KOPT-K1 (cell line): ENCODE data around the gene GALNT13.

ENCODE experiments used
- H3K27ac ChIP-seq: fragments of 200-600 bp; sonication (generic); 2 replicates; pipeline ENCODE4 v1.5.1; 2016; ENCODE audit warnings: antibody characterized with exemption, mild to moderate bottlenecking, low read depth, low read length; ENCODE audit not compliant: poor library complexity, severe bottlenecking
- H3K36me3 ChIP-seq: fragments of 200-600 bp; sonication (generic); 2 replicates; pipeline ENCODE4 v1.5.1; 2017; ENCODE audit warnings: antibody characterized with exemption, mild to moderate bottlenecking, low read length, moderate library complexity; ENCODE audit not compliant: insufficient read depth
- H3K9me3 ChIP-seq: fragments of 200-600 bp; sonication (generic); 2 replicates; pipeline ENCODE4 v1.5.1; 2017; ENCODE audit warnings: antibody characterized with exemption, low read length, mild to moderate bottlenecking; ENCODE audit not compliant: insufficient read depth, poor library complexity, severe bottlenecking

The GALNT13 gene

DNA sequence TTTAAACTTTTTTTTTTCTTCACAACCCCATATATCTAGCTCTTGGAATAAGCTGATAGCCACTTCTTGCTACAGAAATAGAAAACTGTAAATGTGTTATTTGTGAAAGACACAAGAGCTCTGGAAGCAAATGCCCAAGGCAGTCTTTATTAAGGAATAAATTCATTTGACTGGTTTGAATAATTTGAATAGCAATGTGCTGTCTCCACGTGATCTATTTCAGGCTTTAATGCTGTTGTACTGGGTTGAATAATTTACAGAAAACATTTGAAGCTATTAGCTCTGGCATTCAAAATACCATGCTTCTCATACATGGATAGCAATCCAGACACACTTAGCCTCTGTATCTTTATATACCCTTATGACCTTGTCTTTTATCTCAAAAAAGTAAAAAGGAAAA is 460.1 kb downstream of the GALNT13 start:
- no peaks in the 10 kb centered on the region for H3K9me3 ChIP-seq
- H3K36me3 ChIP-seq, result no peaks in the 10 kb centered on the region
- no peak overlapping the region for H3K27ac ChIP-seq

DNA sequence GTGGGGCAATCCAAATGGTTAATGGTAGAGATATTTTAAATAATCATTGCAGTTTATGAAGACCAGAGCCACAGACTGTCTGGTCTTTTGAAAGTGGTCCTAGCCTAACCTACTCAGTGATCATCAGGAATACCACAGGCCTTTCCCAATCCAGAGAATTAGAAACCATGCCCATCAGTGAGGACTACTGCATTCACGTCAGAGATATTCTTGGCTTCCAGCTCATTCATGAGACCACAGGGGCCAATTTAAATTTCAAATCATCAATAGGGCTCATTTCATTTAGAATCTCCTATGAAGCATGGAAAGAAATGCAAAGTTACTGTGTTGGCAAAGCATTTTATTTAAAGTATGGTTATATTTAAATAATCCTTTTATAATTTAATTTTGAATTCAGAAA is 464.5 kb downstream of the GALNT13 start:
- no peaks in the 10 kb centered on the region for H3K36me3 ChIP-seq
- H3K9me3 ChIP-seq, result no peaks in the 10 kb centered on the region
- no peak overlapping the region for H3K27ac ChIP-seq

DNA sequence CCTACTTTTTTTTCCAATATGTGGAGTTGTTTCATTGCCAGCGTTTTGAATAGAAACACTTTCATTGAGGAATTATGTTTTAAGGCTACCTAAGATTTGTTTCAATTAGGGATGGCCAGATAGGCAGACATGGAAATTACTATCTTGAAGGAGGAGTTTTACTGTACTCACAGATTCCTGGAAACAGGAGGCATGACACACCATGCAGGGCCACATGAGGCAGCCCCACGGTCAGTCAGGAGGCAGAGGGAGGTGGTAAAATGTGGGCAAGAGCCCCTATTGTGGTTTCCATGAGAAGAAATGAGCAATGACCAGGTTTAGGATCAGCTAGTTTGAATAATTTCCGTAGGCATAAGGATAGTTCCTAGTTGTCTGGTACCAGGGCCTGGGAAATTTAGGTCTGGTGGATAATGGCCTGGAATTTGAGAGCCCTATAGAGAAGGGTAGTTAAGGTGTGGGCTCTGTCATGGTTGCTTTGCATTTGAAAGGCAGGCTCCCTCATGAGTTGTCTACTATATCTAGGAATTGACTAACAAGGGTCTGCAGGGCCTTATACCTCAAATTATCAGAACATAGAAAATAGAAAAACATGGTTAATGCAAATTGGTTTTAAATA is 466.7 kb downstream of the GALNT13 start:
- Histone ChIP-seq H3K9me3 (no peaks in the 10 kb centered on the region), H3K27ac (no peak overlapping the region), H3K36me3 (no peaks in the 10 kb centered on the region)

DNA sequence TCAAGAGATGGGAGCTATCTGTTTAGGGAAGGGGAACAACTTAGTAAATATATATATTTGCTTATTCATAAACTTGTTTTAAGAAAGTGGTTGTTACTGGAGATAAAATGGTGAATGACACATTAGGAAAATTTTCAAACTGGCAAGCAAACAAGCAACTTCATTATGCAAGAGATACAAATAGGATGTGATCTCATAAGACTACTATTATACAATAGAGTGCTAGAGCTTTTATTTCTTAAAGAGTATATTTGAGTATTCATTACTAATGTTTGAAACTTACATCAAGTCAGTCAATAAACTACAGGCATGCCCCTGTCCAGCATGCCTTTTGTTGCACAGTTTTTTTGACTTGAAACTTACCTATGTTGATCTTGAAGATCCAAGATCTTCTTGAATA is 471.6 kb downstream of the GALNT13 start:
- no peaks in the 10 kb centered on the region for H3K36me3 ChIP-seq
- H3K9me3 ChIP-seq, result no peaks in the 10 kb centered on the region
- H3K27ac ChIP-seq, result no peak overlapping the region

DNA sequence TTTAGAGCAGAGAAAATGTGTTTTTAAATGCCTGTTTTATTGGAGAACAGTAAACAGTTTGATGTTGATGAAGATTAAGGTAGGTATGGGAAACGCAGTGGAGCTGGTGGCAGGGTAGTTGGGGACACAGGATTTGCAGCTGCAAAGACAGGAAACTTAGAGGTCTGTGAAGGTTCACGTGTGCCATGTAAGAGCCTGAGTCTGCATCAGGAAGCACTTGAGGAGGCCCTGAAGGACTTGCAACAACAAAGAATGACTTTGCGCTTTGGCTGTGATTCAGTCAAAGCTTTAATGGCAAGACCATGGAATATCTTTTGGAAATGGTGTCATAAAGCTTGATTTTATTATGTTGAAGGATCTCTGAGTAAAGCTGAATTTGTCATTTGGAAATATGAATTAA is 479.2 kb downstream of the GALNT13 start:
- no peaks in the 10 kb centered on the region for H3K9me3 ChIP-seq
- no peak overlapping the region for H3K27ac ChIP-seq
- no peaks in the 10 kb centered on the region for H3K36me3 ChIP-seq

DNA sequence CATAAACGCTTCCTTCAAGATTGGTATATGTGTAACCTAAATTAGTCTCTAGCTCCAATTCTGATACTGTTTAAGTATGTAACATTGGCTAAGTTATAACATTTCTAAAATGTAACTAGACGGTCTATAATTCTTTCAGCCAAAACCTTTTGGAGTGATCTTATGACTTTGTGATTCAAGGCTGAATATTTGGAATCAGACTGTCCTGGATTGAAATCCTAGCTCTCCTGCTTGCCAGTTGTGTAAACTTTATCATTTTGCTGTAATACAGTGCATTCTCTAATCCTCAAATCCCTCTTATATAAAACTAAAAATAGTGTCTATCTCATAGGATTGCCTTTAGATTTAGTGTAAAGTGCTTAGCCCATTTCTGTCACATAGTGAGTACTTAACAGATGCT is 489.6 kb downstream of the GALNT13 start:
- Histone ChIP-seq H3K36me3 (no peaks in the 10 kb centered on the region), H3K27ac (no peak overlapping the region), H3K9me3 (no peaks in the 10 kb centered on the region)

DNA sequence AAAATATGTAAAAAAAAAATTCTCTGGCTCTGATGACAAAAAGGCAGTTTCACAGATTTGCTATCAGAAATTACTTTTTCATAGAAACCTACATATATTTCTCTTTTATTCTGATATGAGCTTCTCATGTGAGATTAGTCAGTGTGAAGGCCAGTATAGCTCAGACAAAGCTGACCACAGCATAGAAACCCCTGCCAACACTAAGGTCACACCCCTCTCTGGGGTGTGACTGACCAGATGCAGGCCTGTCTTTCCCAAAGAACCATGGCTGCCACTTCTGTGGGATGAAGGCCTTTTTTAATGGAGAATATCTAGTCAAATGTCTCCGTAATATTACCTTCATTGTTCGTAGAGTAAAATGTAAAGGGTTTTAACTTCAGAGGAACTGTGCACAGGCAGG is 496.4 kb downstream of the GALNT13 start:
- H3K27ac ChIP-seq, result no peak overlapping the region
- H3K36me3 ChIP-seq, result no peaks in the 10 kb centered on the region
- H3K9me3 ChIP-seq, result no peaks in the 10 kb centered on the region

DNA sequence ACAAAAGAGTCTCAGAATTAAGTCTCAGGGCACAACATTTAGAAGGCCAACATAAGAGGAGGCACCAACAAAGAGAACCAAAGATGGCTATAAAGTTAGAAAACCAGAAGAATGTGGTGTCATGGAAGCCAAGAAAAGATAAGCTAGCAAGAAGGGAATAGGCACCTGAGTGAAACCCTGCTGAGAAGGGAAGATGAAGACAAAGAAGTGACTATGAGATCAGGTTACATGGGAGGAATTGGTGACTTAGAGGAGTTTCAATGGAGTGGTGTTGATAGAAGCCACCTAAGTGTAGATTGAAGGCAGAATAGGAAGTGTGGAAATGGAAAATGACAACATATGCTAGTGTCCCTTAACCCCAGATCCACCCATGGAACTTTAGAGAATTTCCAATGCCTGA is 499.2 kb downstream of the GALNT13 start:
- H3K9me3 ChIP-seq, result no peaks in the 10 kb centered on the region
- no peaks in the 10 kb centered on the region for H3K36me3 ChIP-seq
- H3K27ac ChIP-seq, result no peak overlapping the region

DNA sequence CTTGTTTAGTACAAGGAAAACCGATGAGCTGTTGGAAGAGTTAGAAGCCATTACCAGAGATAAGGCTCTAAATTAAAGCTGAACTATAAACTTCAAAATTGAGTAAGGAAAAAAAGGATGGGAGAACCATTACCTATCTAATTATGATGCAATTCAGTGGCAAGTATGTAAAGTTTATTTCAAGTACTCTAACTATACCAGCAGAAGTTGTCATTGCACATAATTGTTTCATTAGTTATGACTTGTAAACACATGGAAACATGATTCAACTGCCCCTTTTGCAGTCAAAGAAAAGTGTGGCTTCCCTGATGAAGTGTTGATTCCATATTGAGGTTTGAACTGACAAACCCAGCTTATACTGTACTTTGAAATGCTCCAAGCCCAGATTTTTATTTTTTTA is 502.7 kb downstream of the GALNT13 start:
- H3K27ac ChIP-seq, result no peak overlapping the region
- no peaks in the 10 kb centered on the region for H3K36me3 ChIP-seq
- H3K9me3 ChIP-seq, result no peaks in the 10 kb centered on the region

DNA sequence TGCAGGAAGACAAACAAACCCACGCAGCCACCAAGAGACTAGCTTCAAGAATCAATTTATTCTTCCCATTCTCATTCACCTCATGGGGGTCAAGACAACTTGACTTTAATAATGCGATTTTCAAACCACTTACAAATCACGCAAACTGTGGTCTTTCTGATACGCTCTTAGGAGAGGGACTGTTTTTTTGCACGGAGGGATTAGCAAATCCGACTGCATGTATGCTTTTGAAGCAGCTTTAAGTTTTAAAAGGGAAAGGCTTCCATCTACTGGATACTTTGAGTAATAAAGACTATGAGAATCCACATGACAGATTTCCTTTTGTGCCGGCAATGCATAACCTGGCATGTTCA is 503.8 kb downstream of the GALNT13 start:
- Histone ChIP-seq H3K27ac (no peak overlapping the region), H3K36me3 (no peaks in the 10 kb centered on the region), H3K9me3 (no peaks in the 10 kb centered on the region)

DNA sequence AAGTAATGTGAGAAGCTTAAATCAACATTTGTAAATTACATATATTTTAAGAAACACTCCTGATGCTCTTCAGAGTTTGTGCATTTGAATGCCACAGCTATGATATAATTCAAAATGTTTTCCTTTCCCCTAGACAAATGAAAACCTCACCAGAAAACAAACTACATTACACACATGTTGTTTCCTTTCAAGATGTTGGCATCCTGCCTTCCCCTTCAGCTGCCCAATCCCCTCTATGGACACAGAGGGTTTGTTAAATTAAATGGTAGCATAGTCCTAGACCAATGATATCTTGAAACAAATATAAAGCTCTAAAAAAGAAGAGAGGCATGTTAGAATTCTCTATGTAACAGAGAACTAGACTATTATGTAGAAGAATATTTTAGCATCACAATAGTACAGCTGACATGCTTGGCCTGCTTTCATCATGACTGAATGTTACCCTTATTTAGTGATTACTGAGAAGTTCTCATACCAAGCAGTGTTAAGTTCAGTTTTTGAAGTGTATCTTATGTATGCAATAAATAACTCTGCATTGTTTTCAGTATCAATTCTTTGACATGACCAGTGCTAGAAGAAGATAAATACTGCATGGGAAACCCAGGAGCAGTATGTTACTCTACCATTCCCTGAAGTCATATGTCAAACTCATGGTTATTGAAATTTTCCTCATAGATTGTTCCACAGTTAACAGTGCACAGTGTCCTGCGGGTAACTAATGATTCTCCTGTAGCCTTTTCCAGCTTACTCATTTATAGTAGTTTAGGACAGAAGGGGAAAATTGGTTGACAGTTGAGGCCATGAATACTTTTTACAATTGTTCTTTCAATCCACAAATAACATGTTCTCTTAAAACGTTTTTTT is 510.4 kb downstream of the GALNT13 start:
- no peaks in the 10 kb centered on the region for H3K36me3 ChIP-seq
- H3K27ac ChIP-seq, result no peak overlapping the region
- no peaks in the 10 kb centered on the region for H3K9me3 ChIP-seq

DNA sequence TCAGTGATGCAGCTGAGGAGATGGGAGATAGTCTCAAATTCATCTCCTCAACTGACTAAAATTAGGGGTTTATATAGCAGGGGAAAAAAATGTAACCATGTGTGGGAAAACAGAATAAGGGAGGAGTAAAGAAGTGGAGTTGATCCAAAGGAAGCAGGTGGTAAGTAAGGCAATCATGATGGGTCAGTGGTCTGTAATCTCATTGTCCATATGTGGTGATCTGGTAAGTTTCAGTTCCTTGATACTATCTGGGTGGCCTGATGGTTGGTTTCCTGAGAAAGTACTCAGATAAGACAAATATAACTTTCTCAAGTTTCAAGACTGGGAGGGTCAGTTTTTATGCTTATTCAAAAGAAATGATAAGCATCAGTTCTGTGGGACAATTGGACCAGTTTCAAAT is 514.5 kb downstream of the GALNT13 start:
- Histone ChIP-seq H3K27ac (no peak overlapping the region), H3K9me3 (no peaks in the 10 kb centered on the region), H3K36me3 (no peaks in the 10 kb centered on the region)

DNA sequence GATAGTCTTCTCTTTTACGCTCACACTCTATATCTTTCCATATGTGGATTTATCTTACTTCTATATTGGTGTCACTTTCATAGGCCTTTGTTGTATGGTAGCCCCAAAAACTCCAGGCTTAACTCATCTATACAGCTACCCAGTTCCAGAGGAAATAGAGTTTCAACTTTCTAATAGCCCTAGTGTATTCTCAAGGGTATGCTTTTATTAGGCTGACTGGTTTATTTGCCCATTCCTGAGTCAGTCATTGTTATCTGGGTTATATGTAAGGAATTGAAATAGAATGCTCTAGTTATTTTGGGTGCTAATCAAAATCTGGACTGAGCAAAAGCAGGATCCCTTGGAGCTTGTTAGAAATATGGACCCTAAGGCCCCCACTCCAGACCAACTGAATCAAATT is 519.3 kb downstream of the GALNT13 start:
- Histone ChIP-seq H3K9me3 (no peaks in the 10 kb centered on the region), H3K36me3 (no peaks in the 10 kb centered on the region), H3K27ac (no peak overlapping the region)

DNA sequence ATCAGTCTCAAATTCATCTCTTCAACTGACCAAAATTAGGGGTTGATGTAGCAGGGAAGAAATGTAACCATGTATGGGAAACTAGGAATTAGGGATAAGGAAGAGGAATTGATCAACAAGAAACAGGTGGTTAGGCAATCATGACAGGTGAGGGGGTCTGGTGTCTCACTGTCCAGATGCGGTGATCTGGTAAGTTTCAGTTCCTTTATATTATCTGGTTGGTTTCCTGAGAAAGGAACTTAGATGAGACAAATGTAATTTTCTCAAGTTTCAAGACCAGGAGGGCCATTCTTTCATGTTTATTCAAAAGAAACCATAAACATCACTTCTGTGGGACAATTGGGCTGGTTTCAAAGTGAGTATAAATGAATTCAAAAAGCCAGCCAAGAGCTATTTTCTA is 520.5 kb downstream of the GALNT13 start:
- no peaks in the 10 kb centered on the region for H3K36me3 ChIP-seq
- no peaks in the 10 kb centered on the region for H3K9me3 ChIP-seq
- H3K27ac ChIP-seq, result no peak overlapping the region

DNA sequence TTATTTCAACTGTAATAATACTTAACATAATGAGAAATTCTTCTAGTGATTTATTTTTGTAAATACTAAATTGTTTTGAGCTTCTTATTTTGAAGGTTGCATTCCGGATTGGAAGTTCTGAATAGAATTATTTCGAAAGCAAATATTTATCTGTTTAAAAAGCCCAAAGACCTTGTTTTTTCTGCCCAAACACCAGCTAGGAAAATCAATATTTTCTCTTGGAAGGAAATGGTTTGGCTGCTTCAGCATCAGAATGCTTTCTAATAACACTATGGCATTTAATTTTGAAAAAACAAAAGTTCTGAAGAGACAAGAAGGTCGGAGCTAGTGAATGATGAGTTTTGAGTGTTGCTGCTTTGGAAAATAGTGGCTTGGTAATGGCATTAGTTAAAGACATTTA is 522.9 kb downstream of the GALNT13 start:
- no peaks in the 10 kb centered on the region for H3K9me3 ChIP-seq
- H3K36me3 ChIP-seq, result no peaks in the 10 kb centered on the region
- no peak overlapping the region for H3K27ac ChIP-seq
